NCI-H1092 (cell line): Measurements from ENCODE around the gene GPR137B.
A peak's percentile ranks its signal among the peaks of the same experiment; 100 is the strongest.
"Not testable (repeated sequence)": the region's sequence is repeated elsewhere in the genome, so short reads cannot be mapped to it uniquely, and the experiment has no call there.

ENCODE experiments used
- DNase-seq: peaks from one replicate; lab custom pipeline; 2025; lab: John Stamatoyannopoulos, UW

GPR137B gene, protein sequence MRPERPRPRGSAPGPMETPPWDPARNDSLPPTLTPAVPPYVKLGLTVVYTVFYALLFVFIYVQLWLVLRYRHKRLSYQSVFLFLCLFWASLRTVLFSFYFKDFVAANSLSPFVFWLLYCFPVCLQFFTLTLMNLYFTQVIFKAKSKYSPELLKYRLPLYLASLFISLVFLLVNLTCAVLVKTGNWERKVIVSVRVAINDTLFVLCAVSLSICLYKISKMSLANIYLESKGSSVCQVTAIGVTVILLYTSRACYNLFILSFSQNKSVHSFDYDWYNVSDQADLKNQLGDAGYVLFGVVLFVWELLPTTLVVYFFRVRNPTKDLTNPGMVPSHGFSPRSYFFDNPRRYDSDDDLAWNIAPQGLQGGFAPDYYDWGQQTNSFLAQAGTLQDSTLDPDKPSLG

DNA sequence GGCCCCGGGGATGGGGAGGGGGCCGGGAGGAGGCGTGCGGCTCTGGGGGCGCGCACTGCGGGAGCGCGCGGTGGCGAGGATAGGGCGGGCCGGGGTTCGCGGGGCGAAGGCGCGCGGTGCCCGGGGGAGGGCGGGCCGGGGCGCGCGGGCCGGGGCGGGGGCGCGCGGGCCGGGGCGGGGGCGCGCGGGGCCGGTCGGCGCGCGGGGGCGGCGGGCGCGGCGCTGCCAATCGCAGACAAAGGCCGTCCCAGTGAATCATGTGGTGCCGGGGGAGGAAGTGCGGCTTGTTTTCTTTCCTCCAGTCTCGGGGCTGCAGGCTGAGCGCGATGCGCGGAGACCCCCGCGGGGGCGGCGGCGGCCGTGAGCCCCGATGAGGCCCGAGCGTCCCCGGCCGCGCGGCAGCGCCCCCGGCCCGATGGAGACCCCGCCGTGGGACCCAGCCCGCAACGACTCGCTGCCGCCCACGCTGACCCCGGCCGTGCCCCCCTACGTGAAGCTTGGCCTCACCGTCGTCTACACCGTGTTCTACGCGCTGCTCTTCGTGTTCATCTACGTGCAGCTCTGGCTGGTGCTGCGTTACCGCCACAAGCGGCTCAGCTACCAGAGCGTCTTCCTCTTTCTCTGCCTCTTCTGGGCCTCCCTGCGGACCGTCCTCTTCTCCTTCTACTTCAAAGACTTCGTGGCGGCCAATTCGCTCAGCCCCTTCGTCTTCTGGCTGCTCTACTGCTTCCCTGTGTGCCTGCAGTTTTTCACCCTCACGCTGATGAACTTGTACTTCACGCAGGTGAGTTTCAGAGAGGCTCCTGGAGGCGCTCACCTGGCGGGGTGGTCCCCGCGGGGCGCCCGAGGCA, at the start of gene GPR137B:
Gene GPR137B (plus strand): TSS at position 287 of the 851 bp plus-strand sequence. CDS start 84 bp downstream, at position 371.
- peak; percentile 41 for DNase-seq

DNA sequence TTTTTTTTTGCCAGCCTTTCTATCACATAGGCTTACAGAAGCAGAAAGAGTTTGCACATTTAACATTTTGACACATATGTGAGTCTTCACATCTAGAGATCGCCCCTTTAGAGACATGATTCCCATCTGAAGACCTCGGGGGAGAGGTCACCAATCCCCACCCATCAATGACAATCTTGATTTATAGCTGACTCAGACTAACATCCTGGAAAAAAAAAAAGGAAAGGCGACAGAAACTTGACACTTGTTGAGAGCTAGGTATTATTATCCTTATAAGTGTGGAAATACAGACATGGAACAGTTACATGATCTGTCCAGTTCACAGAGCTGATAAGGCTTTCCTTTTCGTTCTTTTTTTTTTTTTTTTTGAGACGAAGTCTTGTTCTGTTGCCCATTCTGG, 49.4 kb upstream of the GPR137B start:
- no peak for DNase-seq

DNA sequence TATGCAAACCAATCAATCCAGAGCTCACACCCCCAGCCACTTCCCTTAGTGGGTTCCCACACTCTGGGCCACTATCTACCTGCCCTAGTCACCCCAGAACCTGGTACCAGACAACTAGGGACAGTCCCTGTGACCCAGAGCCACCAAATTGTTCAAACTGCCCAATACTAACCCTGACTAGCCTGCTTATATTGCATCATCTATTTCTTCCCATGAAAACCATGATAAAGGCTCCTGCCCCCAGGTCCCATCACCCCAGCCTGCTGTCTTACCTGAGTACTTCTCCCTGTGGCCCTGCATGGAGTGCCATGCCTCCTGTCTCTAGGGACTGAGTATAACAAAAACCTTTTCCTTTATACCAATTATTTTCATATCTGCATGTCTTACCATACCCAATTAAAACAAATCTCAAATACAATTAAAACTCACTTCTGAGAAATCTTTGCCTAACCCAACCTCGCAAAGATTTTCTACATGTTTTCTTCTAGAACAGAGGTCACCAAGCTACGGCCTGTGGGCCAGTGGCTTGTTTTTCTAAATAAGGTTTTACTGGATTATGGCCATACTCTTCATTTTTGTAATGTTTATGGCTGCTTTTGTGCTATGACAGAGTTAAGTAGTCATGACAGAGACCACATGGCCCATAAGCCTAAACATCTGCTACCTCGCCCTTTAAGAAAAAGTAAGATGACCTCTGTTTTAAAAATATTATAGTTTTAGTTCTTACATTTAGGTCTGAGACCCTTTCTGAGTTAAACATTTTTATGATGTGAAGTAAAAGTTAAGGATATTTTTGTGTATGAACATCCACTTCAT, 46.4 kb upstream of the GPR137B start:
- no peak for DNase-seq

DNA sequence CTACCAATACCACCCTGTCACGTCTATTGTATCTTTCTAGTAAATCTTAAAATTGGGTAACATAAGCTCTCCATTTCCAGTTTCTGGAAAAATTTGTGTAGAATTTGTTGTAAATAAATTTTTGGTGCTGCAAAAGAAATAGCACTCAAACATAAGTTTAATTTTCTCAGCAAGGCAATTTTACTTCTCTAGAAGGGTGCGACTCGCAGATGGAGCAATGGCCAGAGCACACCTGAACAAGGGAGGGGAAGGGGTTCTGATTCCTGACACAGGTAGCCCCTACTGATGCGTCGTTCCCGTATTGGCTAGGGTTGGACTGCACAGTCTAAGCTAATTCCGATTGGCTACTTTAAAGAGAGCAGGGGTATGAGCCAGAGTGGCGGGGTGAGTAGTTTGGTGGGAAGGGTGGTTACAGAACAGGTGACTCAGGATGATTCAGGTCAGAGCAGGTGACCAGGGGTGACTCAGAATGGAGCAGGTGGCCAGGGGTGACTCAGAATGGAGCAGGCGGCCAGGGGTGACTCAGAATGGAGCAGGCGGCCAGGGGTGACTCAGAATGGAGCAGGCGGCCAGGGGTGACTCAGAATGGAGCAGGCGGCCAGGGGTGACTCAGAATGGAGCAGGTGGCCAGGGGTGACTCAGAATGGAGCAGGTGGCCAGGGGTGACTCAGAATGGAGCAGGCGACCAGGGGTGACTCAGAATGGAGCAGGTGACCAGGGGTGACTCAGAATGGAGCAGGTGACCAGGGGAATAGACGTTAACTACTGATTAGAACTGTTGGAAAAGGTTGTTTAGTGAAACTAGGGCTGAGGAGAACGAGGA, 45.5 kb upstream of the GPR137B start:
- DNase-seq, result not testable (repeated sequence)

DNA sequence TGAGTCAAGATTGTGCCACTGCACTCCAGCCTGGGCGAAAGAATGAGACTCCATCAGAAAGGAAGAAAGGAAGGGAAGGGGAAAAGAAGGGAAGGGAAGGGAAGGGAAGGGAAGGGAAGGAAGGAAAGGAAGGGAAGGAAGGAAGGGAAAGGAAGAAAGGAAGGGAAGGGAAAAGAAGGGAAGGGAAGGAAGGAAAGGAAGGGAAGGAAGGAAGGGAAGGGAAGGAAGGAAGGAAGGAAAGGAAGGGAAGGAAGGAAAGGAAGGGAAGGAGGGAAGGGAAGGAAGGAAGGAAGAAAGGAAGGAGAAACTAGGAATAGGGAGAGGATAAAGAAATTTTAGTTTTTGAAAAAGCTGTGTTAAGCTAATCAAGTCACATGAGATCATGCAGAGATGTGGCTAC, 44.1 kb upstream of the GPR137B start:
- DNase-seq, result no peak

DNA sequence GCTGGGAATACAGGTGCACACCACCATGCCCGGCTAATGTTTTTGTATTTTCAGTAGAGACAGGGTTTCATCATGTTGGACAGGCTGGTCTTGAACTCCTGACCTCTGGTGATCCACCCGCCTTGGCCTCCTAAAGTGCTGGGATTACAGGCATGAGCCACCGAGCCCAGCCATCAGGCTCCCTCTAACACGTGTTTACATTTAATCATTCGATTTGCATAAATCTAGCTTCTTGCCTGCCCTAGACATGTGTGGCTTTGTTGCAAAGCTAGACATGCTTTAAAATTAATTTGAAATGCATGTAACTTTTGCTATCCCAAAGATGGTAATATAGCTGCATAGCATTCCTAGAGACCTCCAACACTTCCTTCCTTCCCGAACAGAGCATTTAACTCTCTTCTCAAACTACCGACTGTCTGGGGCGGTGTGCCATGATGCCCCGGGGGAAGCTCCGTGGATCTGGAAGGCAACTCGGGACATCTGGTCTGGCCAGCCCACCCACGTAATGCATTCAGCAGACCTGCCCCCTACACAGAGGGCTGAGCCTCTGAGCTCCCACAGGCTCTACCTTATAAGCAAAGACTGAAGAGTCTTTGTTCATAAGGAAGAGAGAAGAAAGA, 42.9 kb upstream of the GPR137B start:
- DNase-seq, result no peak

DNA sequence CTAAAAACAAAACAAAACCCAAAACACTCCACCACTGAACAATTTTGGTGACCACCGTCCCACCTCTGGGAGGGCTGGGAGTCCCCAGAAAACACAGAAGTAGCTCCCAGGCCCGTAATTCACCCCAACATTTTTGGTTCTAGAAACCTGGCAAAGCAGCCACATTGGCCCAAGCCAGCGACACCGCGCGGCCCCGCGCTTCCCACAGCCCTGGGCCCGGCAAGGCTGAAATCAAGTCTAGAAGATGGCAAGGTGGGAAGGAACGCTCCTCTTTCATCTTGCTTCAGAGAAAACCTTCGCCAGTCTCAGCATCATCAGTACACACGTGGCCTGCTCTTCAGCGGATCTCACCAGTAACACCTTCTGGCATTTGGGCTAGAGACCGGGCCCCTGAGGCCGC, 41.5 kb upstream of the GPR137B start:
- DNase-seq, result no peak

DNA sequence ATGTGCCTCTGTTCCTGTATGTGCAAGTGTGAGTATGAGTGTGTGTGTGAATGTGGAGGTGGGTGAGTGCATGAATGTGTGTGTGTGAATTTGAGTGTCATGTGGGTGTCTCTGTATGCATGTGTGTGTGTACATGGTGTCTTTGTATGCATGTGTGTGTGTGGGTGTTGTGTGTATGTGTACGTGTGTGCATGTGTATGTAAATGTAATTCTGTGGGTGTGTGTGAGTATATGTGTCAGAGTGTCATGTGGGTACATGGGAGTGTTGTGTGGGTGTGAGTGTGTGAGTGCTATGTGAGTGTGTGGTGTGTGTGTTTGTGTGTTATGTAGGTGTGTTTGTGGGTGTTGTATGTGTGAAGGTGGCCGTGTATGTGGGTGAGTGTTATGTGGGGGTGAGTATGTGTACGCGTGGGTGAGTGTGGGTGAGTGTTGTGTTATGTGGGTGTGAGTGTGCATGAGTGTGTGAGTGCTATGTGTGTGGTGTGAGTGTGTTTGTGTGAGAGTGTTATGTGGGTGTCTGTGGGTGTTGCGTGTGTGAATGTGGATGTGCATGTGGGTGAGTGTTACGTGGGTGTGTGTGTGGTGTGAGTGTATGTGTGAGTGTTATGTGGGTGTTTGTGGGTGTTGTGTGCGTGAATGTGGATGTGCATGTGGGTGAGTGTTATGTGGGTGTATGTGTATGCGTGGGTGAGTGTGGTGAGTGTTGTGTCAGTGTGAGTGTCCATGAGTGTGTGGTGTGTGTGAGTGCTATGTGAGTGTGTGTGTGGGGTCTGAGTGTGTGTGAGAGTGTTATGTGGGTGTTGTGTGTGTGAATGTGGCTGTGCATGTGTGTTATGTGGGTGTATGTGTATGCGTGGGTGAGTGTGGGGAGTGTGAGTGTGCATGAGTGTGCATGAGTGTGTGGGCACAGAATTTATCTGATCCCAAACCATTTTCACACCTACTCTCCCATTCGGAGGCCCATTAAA, 40.8 kb upstream of the GPR137B start:
- no peak for DNase-seq

DNA sequence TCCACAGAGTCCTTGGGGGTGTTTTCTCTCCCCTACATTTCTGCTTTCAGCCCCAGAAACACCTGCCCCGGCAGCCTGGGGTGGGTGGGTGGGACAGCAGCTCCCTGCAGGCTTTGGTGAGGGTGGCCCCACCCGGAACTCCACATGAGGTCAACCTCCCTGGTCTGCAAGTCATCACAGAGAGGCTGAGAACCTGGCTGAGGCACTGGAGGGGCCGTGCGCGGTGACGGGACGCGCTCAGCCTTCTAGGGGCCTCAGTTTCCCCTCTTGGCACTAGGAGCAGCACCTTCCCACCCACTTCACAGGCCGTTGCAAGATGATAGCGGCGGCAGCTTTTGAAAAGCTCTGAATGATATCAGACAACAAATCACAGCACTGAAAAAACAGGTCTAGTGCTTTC, 39.7 kb upstream of the GPR137B start:
- no peak for DNase-seq

DNA sequence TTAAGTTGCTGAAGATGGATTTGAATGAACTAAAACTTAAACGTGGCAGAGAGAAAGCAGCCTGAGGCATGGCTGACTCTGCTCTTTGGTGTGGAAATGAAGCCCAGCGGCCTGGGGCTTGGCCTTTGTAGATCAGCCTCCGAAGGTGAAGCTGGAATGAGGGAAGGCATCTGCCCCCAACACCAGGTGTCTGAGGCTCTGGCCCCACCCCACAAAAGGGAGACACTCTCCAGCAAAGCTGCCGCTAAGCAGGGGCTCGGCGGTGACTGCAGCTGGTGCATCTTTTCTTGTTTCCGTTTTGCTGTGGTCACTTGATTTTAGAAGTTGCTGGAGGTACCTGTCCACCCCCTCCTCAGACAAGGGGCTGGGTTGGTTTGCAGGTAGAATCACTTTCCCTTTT, 39.3 kb upstream of the GPR137B start:
- DNase-seq, result no peak

DNA sequence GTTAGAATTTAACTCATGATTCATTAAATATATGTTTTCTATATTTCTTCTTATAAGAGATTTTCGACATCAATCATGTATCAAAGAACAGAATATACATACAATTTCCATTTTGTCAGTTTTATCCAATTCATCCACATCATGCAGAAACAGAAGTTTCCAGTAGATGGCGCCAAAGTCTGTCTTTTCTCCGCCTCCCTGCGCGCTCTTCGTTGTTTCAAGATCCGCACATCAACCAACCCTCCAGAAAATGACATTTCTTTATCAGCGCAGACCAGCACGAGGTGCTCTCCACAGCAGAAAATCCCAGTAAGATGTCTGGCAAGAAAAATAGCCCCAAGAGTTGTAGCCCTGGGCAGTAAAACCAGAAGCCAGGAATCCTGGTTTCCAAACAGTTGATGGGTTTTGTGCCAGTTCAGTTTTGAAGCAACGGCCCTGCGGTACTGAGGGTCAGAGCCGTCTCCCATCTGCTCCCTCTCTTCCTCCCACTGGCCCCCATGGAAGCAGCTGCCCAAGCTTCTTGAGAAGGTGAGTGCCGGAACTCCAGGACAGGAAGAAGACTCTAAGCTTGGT, 38.6 kb upstream of the GPR137B start:
- DNase-seq, result peak; percentile 70

DNA sequence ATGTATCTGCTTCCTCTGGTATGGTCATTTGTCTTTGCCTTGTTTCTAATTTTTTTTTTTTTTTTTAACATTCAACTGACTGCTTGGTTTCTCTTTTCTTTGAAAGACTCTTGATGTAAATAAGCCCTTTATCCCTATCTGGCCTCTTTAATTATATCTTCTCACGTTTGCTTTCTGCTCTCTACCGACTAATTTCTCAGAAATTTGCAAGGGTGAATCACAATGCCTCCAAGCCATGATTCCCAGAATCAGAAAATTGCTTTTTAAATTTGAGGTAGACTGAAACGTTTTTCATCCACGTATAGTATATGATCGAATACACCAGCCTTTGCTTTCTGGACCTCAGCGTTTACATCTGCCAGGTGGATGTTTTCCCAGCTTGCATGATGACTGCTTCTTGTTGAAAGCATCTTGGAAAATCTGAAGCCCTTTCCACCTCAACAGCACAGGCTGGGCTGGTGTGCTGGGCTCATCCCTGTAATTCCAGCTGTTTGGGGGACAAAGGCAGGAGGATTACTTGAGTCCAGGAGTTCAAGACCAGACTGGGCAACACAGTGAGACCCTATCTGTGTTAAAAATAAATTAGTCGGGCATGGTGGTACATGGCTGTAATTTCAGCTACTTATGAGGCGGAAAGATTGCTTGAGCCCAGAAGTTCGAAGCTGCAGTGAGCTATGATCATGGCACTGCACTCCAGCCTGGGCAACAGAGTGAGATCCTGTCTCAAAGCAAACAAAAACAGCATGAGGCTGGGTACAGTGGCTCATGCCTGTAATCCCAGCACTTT, 35.0 kb upstream of the GPR137B start:
- no peak for DNase-seq

DNA sequence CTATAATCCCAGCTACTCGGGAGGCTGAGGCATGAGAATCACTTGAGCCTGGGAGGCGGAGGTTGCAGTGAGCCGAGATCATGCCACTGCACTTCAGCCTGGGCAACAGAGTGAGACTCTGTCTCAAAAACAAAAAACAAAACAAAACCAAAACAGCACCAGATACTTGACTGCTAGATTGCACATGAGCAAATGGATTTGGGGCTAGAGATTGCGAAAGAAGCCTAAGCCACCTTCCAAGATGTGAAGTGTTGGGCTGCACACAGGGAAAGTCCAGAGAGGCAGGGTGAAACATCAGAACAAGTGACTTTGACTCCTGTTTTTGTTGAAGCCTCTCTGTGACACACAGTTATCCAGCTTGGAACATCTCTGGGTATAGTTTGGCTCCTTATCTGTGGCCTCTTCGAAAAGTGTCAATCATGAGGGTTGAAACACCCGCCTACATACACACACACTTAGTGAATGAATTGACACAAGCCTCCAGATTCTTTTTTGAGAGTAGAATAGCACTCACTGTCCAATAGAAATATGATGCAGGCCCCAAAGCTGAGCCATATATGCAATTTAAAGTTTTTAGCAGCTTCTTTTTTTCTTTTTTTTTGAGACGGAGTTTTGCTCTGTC, 34.2 kb upstream of the GPR137B start:
- DNase-seq, result no peak

DNA sequence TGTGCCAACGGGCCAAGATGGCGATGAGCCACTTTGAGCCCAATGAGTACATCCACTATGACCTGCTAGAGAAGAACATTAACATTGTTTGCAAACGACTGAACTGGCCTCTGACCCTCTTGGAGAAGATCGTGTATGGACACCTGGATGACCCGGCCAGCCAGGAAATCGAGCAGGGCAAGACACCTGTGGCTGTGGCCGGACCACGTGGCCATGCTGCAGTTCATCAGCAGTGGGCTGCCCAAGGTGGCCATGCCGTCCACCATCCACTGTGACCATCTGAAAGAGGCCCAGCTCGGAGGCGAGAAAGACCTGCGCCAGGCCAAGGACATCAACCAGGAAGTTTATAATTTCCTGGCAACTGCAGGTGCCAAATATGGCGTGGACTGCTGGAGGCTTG, 32.2 kb upstream of the GPR137B start:
- DNase-seq, result no peak

DNA sequence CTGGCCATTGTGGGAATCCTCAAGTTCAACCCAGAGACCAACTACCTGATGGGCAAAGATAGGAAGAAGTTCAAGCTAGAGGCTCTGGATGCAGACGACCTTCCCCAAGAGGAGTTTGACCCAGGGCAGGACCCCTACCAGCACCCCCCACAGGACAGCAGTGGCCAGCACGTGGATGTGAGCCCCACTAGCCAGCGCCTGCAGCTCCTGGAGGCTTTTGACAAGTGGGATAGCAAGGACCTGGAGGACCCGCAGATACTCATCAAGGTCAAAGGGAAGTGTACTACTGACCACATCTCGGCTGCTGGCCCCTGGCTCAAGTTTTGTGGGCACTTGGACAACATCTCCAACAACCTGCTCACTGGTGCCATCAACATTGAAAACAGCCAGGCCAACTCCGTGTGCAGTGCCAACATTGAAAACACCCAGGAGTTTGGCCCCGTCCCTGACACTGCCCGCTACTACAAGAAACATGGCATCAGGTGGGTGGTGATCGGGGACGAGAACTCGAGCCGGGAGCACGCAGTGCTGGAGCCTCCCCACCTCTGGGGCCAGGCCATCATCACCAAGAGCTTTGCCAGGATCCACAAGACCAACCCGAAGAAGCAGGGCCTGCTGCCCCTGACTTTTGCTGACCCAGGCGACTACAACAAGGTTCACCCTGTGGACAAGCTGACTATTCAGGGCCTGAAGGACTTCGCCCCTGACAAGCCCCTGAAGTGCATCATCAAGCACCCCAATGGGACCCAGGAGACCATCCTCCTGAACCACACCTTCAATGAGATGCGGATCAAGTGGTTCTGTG, 30.6 kb upstream of the GPR137B start:
- no peak for DNase-seq

DNA sequence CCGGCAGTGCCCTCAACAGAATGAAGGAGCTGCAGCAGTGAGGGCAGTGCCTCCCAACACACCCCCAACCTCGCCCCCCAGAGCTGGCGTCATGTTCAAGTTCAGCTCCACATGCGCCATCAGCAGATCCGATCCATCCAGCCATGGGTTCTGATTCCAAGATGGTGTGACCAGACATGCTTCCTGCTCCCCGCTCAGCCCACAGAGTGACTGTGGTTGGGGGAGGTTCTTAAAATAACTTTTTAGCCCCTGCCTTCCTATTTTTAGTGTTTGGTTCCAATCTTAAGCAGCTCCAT, 30.1 kb upstream of the GPR137B start:
- no peak for DNase-seq

DNA sequence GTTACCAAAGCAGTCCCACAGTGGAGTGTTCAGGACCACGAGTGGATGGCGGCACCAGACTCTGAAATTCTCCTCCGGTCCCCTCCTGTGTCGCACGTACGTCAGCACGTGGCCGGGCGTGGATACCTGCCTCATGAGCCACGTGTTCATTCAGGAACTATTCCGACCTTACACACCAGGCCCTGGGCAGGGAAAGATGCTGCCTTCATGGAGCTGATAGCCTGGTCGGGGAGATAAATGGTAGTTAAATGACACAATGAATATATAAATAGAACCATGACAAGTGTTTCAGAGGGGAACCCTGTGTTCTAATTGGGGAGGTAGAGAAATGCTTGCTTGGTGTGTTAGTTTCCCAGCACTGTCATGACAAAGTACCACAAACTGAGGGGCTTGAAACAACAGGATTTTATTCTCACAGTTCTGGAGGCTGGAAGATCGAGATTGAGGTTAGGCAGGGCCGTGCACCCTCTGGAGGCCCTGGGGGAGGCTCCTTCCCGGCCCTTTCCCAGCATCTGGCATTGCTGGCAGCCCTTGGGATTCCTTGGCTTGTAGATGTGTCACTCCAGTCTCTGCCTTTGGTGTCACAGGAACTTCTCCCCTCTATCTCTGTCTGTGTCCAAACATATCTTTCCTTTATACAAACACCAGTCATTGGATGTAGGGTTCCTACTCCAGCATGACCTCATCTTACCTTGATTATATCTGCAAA, 28.9 kb upstream of the GPR137B start:
- DNase-seq, result no peak
